ENCODE measurements around the gene DDRGK1. TPM values are rescaled to one million over a fixed set of nuclear protein-coding genes. Genes with fewer than 3 reads are reported as not detected.

Gene DDRGK1
- total RNA-seq, 1 donor, result 26.8 TPM

- no peak overlapping the region for H2AFZ ChIP-seq (ENCODE audit: low read length)
- no peaks in the 10 kb centered on the region for H4K20me1 ChIP-seq (ENCODE audit: insufficient read depth, low read length)
- peaks cover 28% of the 10 kb centered on the region for H3K36me3 ChIP-seq (ENCODE audit: insufficient read depth, low read length)
- no peak overlapping the region for H3K4me2 ChIP-seq (ENCODE audit: insufficient read depth, low read length)
- H3K27ac ChIP-seq (ENCODE audit: low read depth, low read length), result no peak overlapping the region
- H3K4me3 ChIP-seq (ENCODE audit: insufficient read depth, low read length), result no peak overlapping the region
- H3K9me3 ChIP-seq (ENCODE audit: low read depth, low read length), result no peaks in the 10 kb centered on the region
- peaks cover 55% of the 10 kb centered on the region for H3K79me2 ChIP-seq (ENCODE audit: insufficient read depth, low read length)
- peaks cover 14% of the 10 kb centered on the region for H3K4me1 ChIP-seq (ENCODE audit: insufficient read depth, low read length)
- H3K27me3 ChIP-seq (ENCODE audit: insufficient read depth, low read length), result no peaks in the 10 kb centered on the region
- DNase-seq (ENCODE audit: insufficient read length, low spot score, missing footprints), result no peak
- TF ChIP-seq CTCF (IDR thresholded peaks at IDR 0.05; ENCODE audit: extremely low read depth, low read depth, low read length), result no peak
Observed at GRCh38 chr20:3213226-3213625, 8.7 kb upstream of the DDRGK1 start.

GRCh38 chr20:3210346-3210745, 5.9 kb upstream of the DDRGK1 start:
- H3K27me3 ChIP-seq (ENCODE audit: insufficient read depth, low read length), result no peaks in the 10 kb centered on the region
- peak overlapping the region; percentile 65 for H3K27ac ChIP-seq (ENCODE audit: low read depth, low read length)
- peaks cover 14% of the 10 kb centered on the region for H3K4me1 ChIP-seq (ENCODE audit: insufficient read depth, low read length)
- peak overlapping the region; percentile 98 for H3K4me3 ChIP-seq (ENCODE audit: insufficient read depth, low read length)
- no peak for DNase-seq (ENCODE audit: insufficient read length, low spot score, missing footprints)
- H3K36me3 ChIP-seq (ENCODE audit: insufficient read depth, low read length), result peaks cover 18% of the 10 kb centered on the region
- no peaks in the 10 kb centered on the region for H3K9me3 ChIP-seq (ENCODE audit: low read depth, low read length)
- TF ChIP-seq CTCF (IDR thresholded peaks at IDR 0.05; ENCODE audit: extremely low read depth, low read depth, low read length), result no peak
- peak overlapping the region; percentile 95 for H2AFZ ChIP-seq (ENCODE audit: low read length)
- peaks cover 55% of the 10 kb centered on the region for H3K79me2 ChIP-seq (ENCODE audit: insufficient read depth, low read length)
- no peaks in the 10 kb centered on the region for H4K20me1 ChIP-seq (ENCODE audit: insufficient read depth, low read length)
- H3K4me2 ChIP-seq (ENCODE audit: insufficient read depth, low read length), result peak overlapping the region; percentile 85

GRCh38 chr20:3209946-3210317, 5.5 kb upstream of the DDRGK1 start:
- peak overlapping the region; percentile 65 for H3K27ac ChIP-seq (ENCODE audit: low read depth, low read length)
- H3K4me2 ChIP-seq (ENCODE audit: insufficient read depth, low read length), result peak overlapping the region; percentile 85
- TF ChIP-seq CTCF (IDR thresholded peaks at IDR 0.05; ENCODE audit: extremely low read depth, low read depth, low read length), result no peak
- peak overlapping the region; percentile 98 for H3K4me3 ChIP-seq (ENCODE audit: insufficient read depth, low read length)
- H3K9me3 ChIP-seq (ENCODE audit: low read depth, low read length), result no peaks in the 10 kb centered on the region
- H2AFZ ChIP-seq (ENCODE audit: low read length), result peak overlapping the region; percentile 95
- no peaks in the 10 kb centered on the region for H3K27me3 ChIP-seq (ENCODE audit: insufficient read depth, low read length)
- H3K4me1 ChIP-seq (ENCODE audit: insufficient read depth, low read length), result peaks cover 14% of the 10 kb centered on the region
- H3K36me3 ChIP-seq (ENCODE audit: insufficient read depth, low read length), result peaks cover 14% of the 10 kb centered on the region
- no peaks in the 10 kb centered on the region for H4K20me1 ChIP-seq (ENCODE audit: insufficient read depth, low read length)
- peak; percentile 93 for DNase-seq (ENCODE audit: insufficient read length, low spot score, missing footprints)
- peaks cover 55% of the 10 kb centered on the region for H3K79me2 ChIP-seq (ENCODE audit: insufficient read depth, low read length)

GRCh38 chr20:3209257-3209945, 4.9 kb upstream of the DDRGK1 start, which contains the start of gene ITPA:
ITPA (plus strand) TSS chr20:3209498; CDS start chr20:3209552, 54 bp downstream.
- Histone ChIP-seq H3K79me2 (ENCODE audit: insufficient read depth, low read length) (peaks cover 55% of the 10 kb centered on the region), H3K36me3 (ENCODE audit: insufficient read depth, low read length) (peaks cover 11% of the 10 kb centered on the region), H3K4me1 (ENCODE audit: insufficient read depth, low read length) (peaks cover 14% of the 10 kb centered on the region), H2AFZ (ENCODE audit: low read length) (peak within 1 kb of the TSS; percentile 95), H3K27ac (ENCODE audit: low read depth, low read length) (peak within 1 kb of the TSS; percentile 65), H3K4me2 (ENCODE audit: insufficient read depth, low read length) (peak within 1 kb of the TSS; percentile 85), H4K20me1 (ENCODE audit: insufficient read depth, low read length) (no peaks in the 10 kb centered on the region), H3K9me3 (ENCODE audit: low read depth, low read length) (no peaks in the 10 kb centered on the region), H3K4me3 (ENCODE audit: insufficient read depth, low read length) (peak within 1 kb of the TSS; percentile 98), H3K27me3 (ENCODE audit: insufficient read depth, low read length) (no peaks in the 10 kb centered on the region)
- TF ChIP-seq CTCF (IDR thresholded peaks at IDR 0.05; ENCODE audit: extremely low read depth, low read depth, low read length), result no peak
- peak; percentile 93 for DNase-seq (ENCODE audit: insufficient read length, low spot score, missing footprints)
